ENCODE measurements around the gene DLG4. TPM values are rescaled to one million over a fixed set of nuclear protein-coding genes. Genes with fewer than 3 reads are reported as not detected.

Gene DLG4
- 10 to 100 TPM; 21.1 to 53.3 (median 39.1) TPM for polyA plus RNA-seq (ENCODE audit: insufficient read length in 4 of 4)

DNA sequence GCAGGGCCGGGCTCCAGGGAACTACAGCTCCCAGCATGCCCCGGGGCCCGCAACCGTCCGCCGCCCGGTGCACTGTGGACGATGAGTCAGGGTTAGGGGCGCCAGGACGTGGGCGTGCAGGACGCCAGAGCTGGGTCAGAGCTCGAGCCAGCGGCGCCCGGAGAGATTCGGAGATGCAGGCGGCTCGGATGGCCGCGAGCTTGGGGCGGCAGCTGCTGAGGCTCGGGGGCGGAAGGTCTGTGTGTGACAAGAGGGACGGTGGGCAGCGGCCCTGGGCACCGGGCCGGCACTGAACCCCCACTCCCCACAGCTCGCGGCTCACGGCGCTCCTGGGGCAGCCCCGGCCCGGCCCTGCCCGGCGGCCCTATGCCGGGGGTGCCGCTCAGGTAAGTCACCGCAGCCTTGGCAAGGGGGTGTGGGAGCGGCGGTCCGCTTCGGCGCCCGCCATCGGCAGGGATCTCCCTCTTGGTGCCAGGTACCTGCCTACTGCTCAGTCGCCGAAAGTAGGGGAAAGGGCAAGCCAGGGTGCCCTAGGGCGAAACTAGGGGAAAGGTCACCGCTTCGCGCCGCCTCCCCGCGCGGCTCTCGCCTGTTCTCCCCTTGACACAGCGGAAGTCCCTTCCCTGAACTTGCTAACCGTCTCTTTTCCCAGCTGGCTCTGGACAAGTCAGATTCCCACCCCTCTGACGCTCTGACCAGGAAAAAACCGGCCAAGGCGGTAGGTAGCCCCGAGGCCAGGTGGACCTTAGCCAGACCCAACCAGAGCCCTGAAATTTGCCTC lies at the start of gene DLG4, which contains the start of gene ACADVL:
Gene DLG4, minus strand, starts transcription at position 25 of the 781 bp plus-strand sequence.
Gene ACADVL, plus strand, starts transcription at position 127 of the 781 bp plus-strand sequence. Its CDS starts 47 bp downstream, at position 174.
- DNase-seq (ENCODE audit: low read depth in 4 of 4, low spot score in 2 of 4) = no peak

DNA sequence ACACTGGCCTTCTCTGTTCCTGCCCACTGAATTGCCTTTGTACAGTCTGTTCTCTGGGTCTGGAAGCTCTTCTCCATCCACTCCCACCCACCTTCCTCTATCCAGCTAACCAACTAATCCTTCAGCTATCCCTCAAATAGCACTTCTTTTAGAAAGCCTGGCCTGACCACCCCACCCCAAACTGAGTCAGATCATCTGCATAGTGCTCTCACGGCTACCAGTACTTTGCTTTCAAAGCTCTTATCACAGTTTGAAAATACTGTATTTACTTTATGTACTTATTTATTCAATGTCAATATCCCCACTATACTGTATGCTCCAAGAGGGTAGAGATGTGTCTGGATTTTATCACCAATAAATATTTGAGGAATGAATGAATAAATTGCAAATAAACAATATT lies 47.1 kb upstream of the DLG4 start:
- DNase-seq (ENCODE audit: low read depth in 4 of 4, low spot score in 2 of 4) = no peak

DNA sequence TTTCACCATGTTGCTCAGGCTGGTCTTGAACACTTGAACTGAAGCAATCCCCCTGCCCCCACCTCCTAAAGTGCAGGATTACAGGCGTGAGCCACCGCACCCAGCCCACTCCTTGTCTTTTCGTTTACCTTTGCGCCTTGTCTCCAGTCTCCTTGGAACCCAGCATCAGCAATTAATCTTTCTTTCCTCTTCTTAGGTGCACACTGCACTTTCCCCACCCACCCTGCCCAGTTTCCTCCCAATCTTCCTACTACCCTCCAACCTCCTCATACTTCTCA lies 44.1 kb upstream of the DLG4 start:
- DNase-seq (ENCODE audit: low read depth in 4 of 4, low spot score in 2 of 4) = no peak

DNA sequence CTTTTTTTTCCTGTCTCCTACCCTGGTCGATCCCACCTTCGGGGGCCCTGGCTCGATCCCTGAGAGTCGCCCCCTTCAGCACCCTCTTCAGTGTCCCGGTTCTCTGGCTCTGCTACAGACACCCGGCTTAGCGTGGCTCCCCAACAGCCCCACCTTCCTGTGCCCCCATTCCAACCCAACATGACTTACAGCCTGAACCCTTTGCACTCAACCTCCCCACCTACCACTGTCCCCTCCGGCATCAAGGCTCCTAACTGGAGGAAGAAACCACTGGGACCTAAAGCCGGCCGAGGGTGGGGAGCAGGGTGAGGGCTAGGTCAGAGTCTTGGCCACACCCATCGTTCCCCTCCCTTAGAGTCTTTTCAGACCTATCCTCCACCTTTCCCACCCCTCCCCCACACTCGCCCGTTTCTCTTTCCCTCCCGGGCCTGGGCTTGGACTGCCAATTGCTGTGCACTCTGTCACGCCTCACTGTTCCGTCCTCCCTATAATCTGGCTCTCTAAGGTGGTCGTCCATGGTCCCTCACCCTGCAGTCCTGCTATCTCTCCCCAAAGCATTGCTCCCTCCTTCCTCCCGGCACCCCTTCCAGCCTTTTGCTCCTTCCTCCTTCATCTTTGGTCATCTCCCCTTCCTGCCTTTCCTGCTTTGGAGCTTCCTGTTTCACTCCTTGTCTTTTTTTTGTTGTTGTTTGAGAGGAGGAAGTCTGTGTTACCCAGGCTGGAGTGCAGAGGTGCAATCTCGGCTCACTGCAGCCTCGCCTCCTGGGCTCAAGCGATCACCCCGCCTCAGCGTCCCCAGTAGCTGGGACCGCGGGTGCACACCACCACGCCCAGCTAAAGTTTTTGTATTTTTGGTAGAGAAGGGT lies 43.5 kb upstream of the DLG4 start:
- no peak for DNase-seq (ENCODE audit: low read depth in 4 of 4, low spot score in 2 of 4)

DNA sequence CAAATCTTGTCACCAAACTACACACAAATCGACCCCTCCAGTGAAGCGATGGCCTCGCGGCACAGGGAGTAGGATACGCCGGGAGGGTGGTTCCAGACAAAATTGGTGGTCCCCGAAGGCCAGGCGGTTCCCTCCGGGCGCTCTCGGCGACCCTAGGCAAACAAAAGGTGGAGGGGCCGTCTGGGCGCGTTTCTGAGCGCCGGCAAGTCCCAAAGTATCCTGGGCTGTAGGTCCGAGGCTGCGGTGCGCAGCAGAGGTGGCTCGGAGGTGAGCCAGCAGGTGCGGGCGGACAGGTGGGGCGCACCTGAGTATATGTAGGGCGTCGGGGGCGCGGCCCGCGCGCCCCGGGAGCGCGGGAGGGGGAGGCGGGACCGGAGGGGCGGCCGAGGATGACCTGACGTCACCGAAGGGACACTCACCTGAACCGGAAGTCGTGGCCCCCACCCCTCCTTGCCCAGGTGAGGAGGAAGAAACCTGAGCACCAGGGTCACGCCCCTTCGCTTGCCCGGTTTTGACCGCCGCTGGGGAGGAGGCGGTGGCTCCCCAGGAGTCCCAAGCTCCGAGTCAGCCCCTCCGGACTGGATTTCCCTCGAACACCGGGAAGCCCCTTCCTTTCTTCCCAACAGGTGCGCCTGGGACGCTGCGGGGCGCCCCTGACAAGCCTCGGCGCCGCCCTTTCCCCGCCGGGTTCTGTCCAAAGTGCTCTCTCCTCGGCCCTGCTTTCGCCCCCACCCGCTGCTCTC lies 42.7 kb upstream of the DLG4 start, which contains the start of gene CLDN7:
Gene CLDN7, minus strand, starts transcription at position 287 of the 743 bp plus-strand sequence. CDS start 435 bp downstream, outside the sequence.
- DNase-seq (ENCODE audit: low read depth in 4 of 4, low spot score in 2 of 4) = no peak

DNA sequence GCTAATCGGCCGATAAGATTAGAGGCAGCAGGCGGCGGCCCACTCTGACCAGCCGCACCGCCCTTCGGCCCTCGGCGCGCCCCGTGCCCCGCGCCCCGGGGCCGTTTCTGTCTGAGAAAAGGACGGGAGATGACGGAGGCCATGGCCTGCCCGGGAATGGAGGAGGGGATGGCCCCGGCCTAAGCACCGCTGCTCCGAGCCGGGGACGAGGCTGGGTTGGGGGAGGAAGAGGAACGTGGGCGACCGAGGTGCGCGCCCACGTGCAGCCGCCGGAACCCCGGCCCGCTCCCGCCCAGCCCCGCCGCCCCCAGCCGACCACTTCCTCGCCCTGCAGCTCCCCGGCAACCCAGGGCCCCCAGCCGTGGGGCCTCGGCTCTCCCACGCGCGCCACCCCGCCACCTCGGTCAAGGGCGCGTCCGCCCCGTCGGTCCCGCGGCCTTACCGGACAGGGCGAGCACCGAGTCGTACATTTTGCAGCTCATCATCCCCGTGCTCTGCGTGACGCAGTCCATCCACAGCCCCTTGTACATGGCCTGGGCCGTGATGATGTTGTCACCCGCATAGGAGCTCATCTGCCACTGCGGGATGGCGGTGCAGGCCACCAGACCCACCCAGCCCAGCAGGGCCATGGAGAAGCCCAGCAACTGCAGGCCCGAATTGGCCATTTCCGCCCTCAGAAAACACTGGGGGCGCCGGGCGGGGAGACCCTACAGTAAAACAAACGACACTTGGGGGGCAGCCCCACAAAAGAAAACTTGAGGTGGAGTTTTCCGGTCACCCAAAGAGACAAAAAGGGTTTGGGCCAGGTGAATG lies 41.9 kb upstream of the DLG4 start:
- no peak for DNase-seq (ENCODE audit: low read depth in 4 of 4, low spot score in 2 of 4)

DNA sequence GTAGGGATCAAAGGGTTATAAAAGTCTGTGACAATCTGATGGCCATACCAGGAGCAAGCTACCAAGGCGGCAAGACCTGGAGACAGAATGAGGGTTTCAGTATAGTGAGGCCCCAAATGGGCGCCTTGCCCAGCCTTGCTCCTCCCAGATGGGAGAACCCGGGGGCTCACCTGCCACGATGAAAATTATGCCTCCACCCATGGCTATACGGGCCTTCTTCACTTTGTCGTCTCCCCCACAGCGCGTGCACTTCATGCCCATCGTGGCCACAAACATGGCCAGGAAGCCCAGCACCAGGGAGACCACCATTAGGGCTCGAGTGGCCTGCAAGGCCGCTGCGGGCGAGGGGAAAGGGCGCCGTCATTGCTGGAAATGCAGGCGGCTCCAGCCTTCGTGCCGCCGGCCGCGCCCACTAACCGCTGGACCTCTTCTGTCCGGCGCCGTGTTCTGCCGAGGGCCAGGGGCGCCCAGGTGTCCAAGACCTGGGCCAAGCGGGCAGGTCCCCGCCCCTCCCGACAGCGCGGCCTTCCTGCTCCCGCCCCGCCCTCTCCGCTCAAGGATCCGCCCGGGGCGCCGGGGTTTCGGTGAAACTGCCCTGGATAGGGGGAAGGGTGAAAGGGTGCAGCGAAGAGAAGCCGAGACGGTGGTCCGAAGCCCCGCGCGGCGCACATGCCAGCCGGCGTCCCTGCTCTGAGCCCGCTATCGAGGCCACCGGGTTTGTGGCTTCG lies 41.2 kb upstream of the DLG4 start:
- DNase-seq (ENCODE audit: low read depth in 4 of 4, low spot score in 2 of 4) = no peak

DNA sequence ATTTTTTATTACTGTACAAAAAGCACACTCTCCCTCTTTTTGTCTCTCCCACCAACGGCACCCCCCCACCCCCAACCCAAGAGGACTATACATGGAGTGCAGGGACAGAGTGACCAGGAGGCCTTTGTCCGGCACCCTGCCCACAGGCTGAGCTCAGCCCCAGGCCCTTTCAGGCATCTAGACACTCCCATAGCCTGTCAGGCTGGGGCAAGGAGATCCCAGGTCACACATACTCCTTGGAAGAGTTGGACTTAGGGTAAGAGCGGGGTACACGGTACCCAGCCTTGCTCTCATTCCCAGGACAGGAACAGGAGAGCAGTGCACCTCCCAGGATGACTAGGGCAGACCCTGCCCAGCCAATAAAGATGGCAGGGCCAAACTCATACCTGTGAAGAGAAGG lies 40.5 kb upstream of the DLG4 start:
- no peak for DNase-seq (ENCODE audit: low read depth in 4 of 4, low spot score in 2 of 4)

DNA sequence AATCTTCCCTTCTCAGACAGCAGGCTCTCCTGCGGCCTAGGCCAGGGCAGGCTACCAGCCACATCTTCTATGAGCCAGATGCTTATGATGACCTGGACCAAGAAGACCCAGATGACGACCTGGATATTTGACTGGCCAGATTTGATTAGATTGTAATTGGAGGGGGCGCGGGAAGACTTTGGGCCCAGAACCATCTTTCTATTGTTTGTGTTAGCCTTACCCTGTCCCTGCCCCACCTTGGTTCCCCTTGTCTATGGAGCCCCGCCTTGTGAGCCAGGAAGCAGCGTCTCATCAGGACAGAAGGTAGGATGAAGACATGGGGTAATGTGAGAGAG lies 39.9 kb upstream of the DLG4 start:
- no peak for DNase-seq (ENCODE audit: low read depth in 4 of 4, low spot score in 2 of 4)

DNA sequence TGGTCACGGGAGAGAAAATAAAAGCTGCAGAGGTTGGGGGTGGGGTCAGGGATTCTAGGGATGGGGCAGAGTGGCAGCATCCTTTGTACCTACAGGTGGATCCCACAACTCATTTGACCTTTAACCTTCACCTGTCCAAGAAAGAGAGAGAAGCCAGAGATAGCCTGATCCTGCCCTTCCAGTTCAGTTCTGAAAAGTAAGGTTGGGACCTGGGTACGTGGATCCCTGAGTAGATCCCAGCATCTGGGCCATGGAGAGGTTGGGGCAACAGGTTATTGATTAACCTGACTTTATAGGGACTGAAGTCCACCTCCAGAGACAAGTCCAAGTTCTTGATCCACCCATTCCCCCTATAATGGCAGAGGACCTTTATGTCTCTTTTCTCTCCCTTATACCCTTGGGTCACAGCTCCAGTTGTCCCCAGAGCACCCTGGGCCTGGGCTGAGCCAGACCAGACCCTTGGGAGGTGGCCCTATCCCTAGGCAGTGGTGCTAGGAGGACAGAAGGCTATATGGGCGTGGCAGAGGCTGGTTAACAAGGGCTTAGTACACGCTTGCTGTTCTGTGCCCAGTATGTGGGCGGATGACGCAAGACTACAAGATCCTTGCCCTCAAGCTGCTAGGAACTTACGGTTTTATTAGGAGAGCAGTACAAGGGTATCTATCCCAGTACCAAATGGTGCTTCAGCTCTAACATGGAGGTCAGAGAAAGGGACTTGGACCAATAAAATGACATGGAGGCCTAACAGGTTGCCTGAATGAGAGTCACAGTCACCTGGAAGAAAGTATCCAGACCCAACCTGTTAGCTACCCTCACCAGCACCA lies 39.3 kb upstream of the DLG4 start:
- DNase-seq (ENCODE audit: low read depth in 4 of 4, low spot score in 2 of 4) = no peak

DNA sequence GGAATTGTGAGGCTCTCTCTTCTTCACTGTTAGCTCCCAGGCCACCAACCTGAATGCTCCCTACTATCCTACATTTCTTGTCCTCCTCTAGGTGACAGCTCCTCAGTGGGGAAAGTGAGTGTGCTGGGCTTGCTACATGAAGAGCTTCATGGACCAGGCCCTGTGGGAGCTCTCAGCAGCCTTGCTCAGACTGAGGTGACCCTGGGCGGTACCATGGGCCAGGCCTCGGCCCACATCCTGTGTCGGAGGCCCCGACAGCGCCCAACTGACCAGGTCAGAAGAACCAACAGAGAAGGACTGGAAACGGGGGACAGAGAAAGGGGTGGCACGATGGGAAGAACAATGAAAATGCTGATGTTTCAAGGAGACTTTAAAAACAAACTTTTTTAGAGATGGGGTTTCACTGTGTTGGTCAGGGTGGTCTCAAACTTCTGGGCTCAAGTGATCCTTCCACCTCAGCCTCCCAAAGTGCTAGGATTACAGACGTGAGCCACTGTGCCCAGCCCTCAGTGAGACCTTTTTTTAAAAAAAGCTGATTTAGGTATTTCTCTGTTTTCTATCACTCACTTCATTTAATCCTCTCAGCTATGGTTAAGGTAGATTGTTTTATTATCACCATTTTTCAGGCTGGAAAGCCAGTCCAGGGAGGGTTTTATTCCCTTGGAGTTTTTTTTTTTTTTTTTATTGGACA lies 37.3 kb upstream of the DLG4 start:
- no peak for DNase-seq (ENCODE audit: low read depth in 4 of 4, low spot score in 2 of 4)

DNA sequence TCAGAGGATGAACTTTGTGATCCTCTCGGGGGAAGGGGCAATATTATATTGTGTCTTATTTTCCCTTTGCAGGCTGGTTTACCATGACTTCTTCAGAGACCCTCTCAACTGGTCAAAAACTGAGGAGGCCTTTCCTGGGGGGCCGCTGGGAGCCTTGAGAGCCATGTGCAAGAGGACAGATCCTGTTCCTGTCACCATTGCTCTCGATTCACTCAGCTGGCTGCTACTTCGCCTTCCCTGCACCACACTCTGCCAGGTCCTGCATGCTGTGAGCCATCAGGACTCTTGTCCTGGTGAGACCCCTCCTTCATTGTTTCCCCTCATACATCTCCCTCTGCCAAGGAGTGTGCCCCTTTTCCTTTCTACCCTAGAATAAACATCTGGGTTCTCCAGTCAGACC lies 34.9 kb upstream of the DLG4 start:
- no peak for DNase-seq (ENCODE audit: low read depth in 4 of 4, low spot score in 2 of 4)

DNA sequence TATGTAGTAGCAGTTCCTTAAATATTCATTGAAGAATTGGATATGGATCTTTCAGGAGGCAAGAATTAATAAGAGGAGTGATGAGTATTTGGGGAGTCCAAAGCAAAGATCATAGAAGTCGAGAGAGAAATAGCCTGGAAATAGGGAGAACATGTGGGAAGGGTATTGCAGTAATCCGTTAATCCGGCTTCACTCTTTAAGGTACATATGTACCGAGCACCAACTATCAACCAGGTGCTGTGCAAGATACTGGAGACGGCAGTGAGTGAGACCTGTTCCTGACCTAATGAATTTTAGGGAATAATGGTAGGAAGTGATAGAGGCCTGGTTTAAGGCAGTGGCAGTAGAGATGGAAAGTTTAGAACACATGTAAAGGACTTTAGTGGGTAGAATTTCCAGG lies 33.4 kb upstream of the DLG4 start:
- no peak for DNase-seq (ENCODE audit: low read depth in 4 of 4, low spot score in 2 of 4)

DNA sequence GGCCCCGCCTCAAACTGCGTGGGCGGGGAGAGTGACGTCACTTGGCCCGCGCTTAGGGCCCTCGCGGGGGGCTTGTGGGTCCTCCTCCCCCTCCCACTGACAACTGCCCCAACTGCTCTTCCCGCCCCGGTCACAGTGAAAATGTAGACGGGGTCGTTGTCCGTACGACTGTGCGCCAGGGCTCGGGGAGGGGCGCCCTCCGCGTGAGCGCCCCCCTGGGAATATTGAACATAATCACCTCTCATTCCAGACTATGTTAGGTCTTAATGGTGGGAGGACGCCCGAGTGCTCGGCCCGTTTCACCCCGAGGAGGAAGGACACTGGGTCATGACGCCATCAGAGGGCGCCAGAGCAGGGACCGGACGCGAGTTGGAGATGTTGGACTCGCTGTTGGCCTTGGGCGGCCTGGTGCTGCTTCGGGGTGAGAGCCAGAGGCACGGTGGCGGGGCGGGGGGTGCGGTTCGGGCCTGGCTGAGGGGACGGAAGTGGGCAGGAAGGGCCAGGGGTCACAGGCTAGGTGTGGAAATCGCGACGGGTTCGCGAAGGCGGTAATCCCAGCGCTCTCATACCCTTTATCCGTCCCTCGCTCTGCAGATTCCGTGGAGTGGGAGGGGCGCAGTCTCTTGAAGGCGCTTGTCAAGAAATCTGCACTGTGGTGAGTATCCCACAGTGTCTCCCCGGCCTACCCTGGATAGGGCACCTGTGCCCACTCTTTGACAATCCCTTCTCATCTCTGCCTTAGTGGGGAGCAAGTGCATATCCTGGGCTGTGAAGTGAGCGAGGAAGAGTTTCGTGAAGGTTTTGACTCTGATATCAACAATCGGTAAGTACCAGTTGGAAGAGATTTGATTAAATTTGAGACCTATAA lies 32.8 kb upstream of the DLG4 start, which contains the start of gene ELP5:
Gene ELP5, plus strand, starts transcription at position 40 of the 868 bp plus-strand sequence. Its CDS starts 336 bp downstream, at position 376.
- peak in 2 of 4 donors; percentile 91 to 92 for DNase-seq (ENCODE audit: low read depth in 4 of 4, low spot score in 2 of 4)

DNA sequence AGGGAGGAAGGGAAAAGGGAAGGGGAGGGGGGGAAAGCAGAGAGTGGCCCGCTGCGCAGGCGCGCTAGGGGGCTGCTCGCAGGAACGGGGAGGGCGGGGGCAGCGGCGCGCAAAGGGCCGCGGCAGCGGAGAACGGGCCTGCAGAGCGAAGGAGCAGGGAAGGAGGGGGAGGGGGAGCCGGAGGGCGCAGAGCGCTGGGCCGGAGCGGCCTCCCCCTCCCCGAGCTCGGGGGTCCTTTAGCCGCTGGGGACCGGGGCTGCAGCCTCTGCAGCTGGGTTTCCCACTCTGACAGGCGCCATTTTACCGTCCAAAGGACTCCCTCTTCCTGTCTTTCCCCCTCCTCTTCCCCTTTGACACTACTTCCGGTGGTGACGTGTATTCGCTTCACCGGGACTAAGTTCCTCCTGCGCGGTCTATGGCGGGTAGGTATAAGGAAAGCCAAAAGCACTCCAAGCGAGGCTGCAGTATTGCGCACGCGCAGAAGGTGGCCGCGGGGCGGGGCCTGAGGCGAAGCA lies 32.1 kb upstream of the DLG4 start, which contains the start of gene CTDNEP1:
Gene CTDNEP1, minus strand, starts transcription at position 74 of the 515 bp plus-strand sequence. CDS start 438 bp downstream, outside the sequence.
- DNase-seq (ENCODE audit: low read depth in 4 of 4, low spot score in 2 of 4) = peak; percentile 97 to 100 (median 100)

Measured in left renal cortex interstitium (tissue), 4 donors.